ENCODE data around the gene SV2C. TPM values are rescaled to one million over a fixed set of nuclear protein-coding genes. Genes with fewer than 3 reads are reported as not detected.

SV2C gene
- total and polyA plus RNA-seq, 8 donors: 0.13 to 30.8 (median 1.4) TPM; not detected in 2

DNA sequence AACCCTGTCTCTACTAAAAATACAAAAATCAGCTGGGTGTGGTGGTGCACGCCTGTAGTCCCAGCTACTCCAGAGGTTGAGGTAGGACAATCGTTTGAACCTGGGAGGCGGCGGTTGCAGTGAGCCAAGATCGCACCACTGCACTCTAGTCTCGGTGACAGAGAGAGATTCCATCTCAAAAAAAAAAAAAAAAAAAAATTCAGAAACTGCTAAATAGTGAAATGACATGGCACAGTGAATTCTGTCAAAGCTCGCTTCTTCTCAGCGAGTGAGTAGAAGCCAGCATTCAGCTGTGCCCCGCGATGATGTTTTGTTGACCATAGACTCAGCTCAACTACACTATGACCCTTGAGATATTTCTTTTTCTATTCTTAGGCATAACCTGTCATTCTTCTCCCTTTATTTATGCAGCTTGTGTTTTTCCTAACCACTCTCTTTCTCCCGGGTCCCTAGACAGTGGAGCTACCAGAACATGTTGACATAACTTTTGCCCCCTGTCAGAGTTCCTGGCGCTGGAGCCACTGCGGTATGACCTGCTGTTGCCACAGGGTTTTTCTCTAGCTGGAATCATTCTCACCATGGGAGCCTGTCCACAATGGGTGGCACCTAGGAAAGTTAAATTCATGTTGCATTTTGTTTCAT, 306.5 kb downstream of the SV2C start:
- peak in 1 of 2 donors; percentile 44 for DNase-seq
- Histone ChIP-seq H3K4me3 (no peak overlapping the region), H3K36me3 (no peaks in the 10 kb centered on the region), H3K27me3 (no peaks in the 10 kb centered on the region), H3K27ac (no peak overlapping the region), H3K9me3 (no peaks in the 10 kb centered on the region), H3K4me1 (peaks cover 4 to 43% (median 26%) of the 10 kb centered on the region in 4 donors)
- TF ChIP-seq EP300 (IDR thresholded peaks at IDR 0.05): no peak
- TF ChIP-seq, protein P1, sequence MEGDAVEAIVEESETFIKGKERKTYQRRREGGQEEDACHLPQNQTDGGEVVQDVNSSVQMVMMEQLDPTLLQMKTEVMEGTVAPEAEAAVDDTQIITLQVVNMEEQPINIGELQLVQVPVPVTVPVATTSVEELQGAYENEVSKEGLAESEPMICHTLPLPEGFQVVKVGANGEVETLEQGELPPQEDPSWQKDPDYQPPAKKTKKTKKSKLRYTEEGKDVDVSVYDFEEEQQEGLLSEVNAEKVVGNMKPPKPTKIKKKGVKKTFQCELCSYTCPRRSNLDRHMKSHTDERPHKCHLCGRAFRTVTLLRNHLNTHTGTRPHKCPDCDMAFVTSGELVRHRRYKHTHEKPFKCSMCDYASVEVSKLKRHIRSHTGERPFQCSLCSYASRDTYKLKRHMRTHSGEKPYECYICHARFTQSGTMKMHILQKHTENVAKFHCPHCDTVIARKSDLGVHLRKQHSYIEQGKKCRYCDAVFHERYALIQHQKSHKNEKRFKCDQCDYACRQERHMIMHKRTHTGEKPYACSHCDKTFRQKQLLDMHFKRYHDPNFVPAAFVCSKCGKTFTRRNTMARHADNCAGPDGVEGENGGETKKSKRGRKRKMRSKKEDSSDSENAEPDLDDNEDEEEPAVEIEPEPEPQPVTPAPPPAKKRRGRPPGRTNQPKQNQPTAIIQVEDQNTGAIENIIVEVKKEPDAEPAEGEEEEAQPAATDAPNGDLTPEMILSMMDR (IDR thresholded peaks at IDR 0.05): no peak
- intact Hi-C loops (cut with DNase I; ENCODE audit: low total_unique reads): no loop called here
- WGBS, 5 donors: 68 to 73% (median 69%) methylated on average over 13 of the region's 13 CpGs

GRCh38 chr5:76391014-76391413, 307.8 kb downstream of the SV2C start:
- Histone ChIP-seq H3K27ac (no peak overlapping the region), H3K9me3 (no peaks in the 10 kb centered on the region), H3K4me1 (peaks cover 2 to 29% (median 16%) of the 10 kb centered on the region in 4 donors), H3K36me3 (no peaks in the 10 kb centered on the region), H3K27me3 (no peaks in the 10 kb centered on the region), H3K4me3 (no peak overlapping the region)
- intact Hi-C loops (cut with DNase I; ENCODE audit: low total_unique reads): no loop called here
- no peak for TF ChIP-seq POLR2AphosphoS5 (IDR thresholded peaks at IDR 0.05)
- TF ChIP-seq EP300 (IDR thresholded peaks at IDR 0.05): no peak
- TF ChIP-seq POLR2A (IDR thresholded peaks at IDR 0.05): no peak
- TF ChIP-seq, protein P1 (IDR thresholded peaks at IDR 0.05): no peak
- no peak for DNase-seq
- WGBS, 5 donors: 76 to 90% (median 83%) methylated on average over 9 of the region's 9 CpGs

DNA sequence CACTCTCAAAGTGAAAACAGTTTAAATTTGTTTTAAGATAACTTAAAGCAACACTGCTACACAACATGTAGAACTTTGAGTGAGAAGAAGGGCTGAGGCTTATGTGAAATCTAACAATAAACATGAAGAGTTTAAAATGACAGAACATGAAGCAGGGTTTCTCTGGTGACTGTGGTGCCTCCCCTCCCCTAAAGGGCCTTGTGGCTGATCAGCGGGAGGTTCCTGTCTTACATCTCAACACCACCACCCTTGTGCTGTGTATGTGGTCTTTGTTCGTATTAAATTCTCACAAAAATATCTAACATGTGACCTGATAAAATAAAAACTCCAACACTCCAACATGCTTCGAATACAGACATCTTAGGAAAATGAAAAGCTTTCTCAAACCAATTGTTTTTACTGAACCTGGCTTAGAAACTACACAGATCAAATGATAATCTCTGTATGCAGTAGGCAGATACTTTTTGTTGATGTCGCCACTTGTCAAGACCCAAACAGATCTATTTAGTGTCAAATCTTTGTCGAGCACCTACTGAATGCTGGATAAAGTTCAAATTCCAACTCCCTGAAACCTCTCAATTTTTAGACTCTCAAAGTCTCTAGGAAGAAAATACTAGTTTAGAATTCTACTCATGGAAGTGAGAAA, 310.0 kb downstream of the SV2C start:
- intact Hi-C loops (cut with DNase I; ENCODE audit: low total_unique reads): no loop called here

DNA sequence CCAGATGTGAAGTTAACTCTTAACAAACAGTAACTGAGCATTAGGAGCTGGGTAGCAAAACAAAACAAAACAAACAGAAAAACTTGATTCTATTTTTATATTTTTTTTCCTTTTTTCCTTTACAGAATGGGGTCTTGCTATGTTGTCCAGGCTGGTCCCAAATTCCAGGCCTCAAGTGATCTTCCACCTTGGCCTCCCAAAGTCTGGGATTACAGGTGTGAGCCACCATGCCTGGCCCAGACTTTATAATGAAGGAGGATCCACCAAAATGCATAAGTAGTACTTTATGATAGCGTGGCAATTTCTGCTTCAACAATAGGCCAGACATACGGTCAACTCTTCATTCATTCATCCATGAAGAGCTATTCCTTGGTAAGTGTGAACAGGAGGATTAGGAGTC, 314.0 kb downstream of the SV2C start:
- WGBS, 5 donors: 96 to 100% (median 98%) methylated on average over 2 of the region's 2 CpGs
- Histone ChIP-seq H3K36me3 (no peaks in the 10 kb centered on the region), H3K4me1 (peaks cover 0 to 9% (median 4%) of the 10 kb centered on the region in 4 donors), H3K27ac (no peak overlapping the region), H3K4me3 (no peak overlapping the region), H3K27me3 (peaks cover 0 to 9% (median 0%) of the 10 kb centered on the region in 3 donors), H3K9me3 (no peaks in the 10 kb centered on the region)
- intact Hi-C loops (cut with DNase I; ENCODE audit: low total_unique reads): no loop called here
- TF ChIP-seq POLR2AphosphoS5 (IDR thresholded peaks at IDR 0.05): no peak
- no peak for TF ChIP-seq EP300 (IDR thresholded peaks at IDR 0.05)
- TF ChIP-seq, protein P1 (IDR thresholded peaks at IDR 0.05): no peak
- TF ChIP-seq POLR2A (IDR thresholded peaks at IDR 0.05): no peak
- no peak for DNase-seq

More for the DNA sequence above, 310.0 kb downstream of the SV2C start:
- no peaks in the 10 kb centered on the region for H3K9me3 ChIP-seq
- peaks cover 0 to 22% (median 7%) of the 10 kb centered on the region in 4 donors for H3K4me1 ChIP-seq
- H3K27ac ChIP-seq: no peak overlapping the region
- DNase-seq: peak in 1 of 2 donors; percentile 23
- TF ChIP-seq EP300 (IDR thresholded peaks at IDR 0.05) (no peak), POLR2A (IDR thresholded peaks at IDR 0.05) (no peak), POLR2AphosphoS5 (IDR thresholded peaks at IDR 0.05) (no peak)
- TF ChIP-seq, protein P1 (IDR thresholded peaks at IDR 0.05): no peak
- H3K27me3 ChIP-seq: no peaks in the 10 kb centered on the region
- no peak overlapping the region for H3K4me3 ChIP-seq
- H3K36me3 ChIP-seq: no peaks in the 10 kb centered on the region
- WGBS, 5 donors: 76 to 82% (median 81%) methylated on average over 5 of the region's 5 CpGs
